Ureter (tissue), 1 donor: ENCODE measurements around the gene CHRNG. TPM values are rescaled to one million over a fixed set of nuclear protein-coding genes. Genes with fewer than 3 reads are reported as not detected.

Source experiments
- DNase-seq: peaks from one replicate; pipeline ENCODE4 v3.0.0-alpha.2; 2020; ENCODE audit warnings: low spot score
- total RNA-seq: library from RNA; stranded (reverse); gene quantifications from one replicate; pipeline ENCODE4 v1.2.4, GENCODE V29; 2023
- donor health status: DM: yes; HTN: yes; CAD: no.

CHRNG gene
- total RNA-seq, 1 donor from 2014 or later: not detected

DNA sequence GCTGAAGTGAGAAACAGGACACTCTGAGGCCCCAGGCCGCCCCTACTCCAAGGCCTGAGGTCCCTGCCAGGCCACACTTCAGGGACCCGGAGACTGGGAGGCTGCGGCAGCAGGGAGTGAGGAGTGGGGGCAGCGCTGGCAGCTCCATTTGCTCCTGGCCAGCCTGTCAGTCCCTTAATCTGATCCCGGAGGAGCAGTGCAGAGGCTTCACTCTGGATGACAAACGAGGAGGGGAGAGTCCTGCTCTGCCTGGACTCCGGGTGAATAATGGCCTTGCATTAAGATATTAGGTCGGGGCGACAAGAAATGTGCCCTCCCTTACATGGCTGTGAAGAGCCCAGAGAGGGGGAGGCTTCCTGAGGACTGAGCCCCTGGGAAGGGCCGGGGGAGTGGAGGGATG is 33.6 kb upstream of the CHRNG start:
- no peak for DNase-seq

DNA sequence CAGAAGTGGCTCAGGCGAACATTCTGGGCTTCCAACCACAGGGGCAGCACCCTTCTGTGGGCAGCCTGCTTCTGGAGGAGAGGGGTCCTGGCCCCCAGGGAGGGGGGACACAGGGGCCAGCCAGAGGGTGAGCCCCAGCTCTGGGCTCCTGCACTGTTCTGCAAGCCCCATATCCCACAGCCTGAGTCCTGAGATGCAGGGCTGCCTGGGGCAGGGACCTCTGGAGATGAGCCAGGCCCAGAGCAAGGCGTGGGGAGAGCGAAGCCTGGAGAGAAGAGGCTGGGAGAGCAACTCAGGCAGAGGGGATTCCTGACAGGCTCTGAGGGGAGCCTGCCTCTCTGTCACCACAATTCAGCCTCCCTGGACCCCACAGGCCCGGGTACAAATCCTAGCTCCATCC is 32.8 kb upstream of the CHRNG start:
- DNase-seq: no peak

DNA sequence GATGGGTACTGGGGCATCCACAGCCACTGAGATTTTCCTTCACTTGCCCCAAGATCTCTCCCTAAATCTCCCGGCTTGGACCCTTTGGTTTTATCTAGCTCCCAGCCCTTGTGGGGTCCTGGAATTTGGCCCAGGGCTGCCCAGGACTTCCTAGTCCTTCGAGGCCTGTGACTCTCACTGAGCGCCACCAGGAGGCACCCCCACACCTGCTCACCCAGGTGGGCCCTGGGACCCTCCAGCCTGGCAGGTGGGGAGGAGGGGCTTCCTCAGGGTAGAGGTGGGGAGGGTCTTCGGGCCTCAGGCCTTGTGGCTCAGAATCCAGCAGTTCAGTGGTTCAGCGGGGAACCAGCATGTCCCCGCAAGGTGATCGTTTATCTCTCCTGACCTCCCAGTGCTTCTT is 31.2 kb upstream of the CHRNG start:
- no peak for DNase-seq

DNA sequence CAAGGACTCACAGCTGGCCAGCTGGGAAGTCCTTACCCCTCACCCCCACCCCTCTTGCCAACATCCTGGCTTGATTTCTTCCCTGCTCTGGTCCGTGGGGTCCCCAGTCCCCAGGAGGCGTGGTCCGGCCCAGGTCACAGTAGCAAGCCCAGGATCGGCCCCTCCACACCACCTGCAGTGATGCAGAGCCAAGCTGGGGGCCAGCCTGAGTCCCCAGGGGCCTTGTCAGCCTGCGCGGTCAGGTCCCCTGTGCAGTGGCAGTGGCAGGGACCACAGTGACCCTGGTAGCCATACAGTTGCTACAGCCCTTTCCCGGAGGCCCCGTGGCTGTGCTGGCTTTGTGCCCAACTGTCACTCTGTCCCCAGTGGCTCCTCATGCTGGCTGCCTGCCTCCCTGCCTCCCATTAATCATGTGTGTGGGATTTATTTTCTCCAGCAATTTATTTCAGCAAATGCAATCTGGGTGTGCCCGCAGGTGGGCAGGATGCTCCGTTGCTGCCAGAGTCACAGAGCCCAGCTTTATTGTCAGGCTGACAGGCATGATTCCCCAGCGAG is 28.1 kb upstream of the CHRNG start:
- no peak for DNase-seq

DNA sequence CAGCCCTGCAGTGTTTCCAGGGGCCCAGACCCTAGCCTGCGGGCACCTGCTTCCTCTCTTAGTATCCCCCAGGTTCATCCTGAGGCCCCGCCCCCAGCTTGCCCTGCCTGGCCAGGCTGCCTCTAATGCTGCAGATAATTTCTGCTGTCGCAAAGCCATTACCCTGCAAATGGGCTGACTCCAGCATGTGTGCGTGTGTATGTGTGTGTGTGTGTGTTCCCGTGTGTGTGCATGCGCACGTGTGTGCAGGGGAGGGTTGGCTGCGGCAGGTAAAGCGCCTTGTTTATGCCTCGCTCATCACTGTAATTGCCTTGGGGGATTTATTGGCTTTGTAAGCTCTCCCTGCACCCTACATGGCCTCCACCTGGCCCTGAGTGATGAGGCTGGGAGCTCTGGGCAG is 26.9 kb upstream of the CHRNG start:
- no peak for DNase-seq

DNA sequence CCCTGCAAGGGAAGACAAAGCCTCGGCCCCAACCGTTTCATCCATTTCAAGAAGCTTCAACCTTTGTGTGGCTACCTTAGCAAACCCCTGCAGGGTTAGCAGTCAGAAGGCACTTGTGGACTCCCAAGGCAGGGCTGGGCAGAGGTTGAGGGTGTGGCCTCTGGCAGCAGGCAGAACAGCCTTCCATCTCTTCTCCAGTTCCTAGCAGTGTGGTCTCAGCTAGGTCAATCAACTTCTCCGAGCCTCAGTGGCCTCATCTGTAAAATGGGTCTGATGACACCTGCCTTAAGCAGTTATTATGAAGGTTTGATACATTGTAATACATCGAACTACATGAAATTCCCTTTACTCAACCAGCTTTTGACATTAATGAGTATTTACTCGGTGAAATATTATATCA is 26.1 kb upstream of the CHRNG start:
- DNase-seq: no peak

DNA sequence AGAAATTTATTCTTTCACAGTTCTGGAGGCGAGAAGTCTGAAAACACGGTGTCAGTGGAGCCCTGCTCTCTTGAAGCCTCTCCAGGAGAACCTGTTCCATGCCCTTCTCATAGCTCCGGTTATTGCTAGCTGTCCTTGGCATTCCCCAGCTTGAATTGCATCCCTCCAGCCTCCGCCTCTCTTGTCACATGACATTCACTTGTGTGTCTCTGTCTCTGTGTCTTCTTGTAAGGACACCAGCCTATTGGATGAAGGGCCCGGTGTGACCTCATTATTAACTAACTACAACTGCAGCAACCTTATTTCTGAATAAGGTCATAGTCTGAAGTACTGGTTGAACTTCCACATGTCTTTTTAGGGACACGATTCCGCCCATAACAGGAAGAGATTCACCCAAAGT is 23.9 kb upstream of the CHRNG start:
- DNase-seq: no peak

DNA sequence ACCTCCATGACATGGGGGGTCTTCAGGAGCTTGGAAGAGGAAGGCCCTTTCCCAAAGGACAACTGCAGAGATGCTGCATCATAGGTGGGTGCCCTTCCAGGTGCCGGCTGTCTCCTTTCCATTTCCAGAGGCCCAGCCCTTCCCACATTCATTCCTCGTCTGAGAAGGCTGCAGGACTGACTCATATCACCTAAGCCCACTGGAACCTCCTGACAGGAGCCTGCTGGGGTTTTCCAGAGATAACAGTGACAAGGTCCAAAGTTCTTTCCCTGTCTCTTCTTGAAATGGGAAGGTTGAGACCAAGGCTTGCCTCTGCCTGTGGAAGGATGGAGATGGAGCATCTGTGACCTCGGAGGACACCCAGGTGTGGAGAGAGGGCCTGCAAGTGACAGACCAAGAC is 22.9 kb upstream of the CHRNG start:
- no peak for DNase-seq

DNA sequence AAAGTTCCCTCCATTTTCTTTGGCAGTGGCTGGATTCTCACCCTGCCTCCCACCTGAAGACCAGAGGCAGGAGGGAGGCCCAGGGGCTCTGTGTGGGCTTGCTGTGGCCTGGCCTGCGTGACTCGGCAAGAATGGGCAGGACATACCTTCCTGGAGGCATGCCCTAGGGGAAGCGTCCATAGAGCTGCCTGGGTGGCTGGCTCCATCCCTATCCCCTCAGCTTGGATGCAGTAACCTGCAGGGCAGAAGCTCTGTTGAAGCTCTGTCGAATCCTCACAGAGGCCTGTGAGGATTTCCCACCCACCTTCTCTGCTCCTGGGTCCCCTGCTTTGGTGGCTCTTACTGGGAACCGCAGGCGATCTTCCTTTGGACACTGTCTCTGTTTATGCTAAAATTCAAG is 20.6 kb upstream of the CHRNG start:
- no peak for DNase-seq

DNA sequence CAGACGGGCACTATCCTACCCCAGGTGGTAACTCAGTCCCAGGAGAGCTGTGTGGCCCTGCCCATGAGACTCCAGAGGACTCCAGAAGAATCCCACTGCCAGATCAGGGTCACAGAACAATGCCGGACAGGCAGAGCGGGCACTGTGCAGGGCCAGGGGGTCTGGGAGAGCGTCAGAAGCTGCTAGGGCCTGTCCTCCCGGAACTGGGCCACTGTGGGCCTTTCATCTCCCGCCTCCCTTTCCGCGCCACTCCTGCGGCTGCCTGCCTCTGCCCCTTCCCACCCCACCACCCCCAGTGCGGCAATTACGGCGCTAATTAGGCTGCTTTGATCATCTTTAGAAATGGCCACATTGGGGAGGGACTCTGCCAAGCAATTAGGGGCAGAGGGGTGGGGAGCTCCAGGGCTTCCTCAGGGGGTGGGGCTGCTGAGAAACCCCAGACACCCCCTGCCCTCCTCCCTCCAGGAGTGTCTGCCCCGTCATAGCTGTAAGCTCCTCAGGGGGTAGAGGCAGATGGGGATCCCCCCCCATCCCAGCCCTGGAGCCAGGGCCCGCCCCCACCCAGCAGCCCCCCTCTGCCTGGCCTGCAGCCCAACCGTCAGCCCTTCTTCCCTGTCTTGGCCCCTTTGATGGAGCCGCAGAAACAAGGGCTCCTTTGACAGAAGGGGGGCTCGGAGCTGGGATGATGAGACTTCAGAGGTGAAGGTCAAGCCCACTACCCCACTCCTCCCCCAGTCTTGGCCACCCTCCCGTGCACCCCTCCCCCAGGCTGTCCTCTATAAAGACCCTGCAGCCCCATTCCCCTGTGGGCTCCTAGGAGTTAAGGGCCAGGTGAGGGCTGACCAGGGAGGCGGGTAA is 19.7 kb upstream of the CHRNG start, which contains the start of gene PRSS56:
PRSS56 (plus strand) TSS at position 808 of the 858 bp plus-strand sequence. CDS start 211 bp downstream, outside the sequence.
- no peak for DNase-seq

DNA sequence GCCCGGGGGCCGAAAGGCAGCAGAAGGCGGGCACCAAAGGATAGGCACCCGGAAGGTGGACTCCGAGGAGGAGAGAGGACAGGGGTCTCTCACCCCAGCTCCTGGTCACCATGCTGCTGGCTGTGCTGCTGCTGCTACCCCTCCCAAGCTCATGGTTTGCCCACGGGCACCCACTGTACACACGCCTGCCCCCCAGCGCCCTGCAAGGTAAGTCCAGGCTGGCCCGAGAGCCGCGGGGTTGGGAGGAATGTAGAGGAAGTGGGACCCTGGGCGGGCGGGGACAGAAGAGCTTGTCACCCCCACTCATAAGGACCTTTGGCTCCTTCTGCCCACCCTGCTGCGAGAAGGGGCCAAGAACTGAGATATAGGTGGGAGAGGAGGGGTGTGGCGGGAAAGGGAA is 19.0 kb upstream of the CHRNG start:
- DNase-seq: no peak

DNA sequence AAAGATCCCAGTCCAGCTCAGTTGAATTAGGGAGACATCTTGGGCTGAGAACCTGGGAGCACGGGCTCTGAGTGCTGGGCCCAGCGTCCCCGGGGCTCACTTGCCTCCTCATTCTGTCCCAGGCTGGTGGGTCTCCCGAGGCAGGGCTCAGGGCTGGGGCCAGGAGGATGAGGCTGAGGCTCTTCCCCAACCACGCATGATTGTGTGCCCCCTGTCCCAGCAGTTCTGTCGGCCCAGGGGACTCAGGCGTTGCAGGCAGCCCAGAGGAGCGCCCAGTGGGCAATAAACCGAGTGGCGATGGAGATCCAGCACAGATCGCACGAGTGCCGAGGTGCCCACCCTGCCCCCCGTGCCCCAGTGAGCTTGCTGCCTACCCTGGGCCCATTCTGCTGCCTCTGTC is 18.4 kb upstream of the CHRNG start:
- DNase-seq: no peak

DNA sequence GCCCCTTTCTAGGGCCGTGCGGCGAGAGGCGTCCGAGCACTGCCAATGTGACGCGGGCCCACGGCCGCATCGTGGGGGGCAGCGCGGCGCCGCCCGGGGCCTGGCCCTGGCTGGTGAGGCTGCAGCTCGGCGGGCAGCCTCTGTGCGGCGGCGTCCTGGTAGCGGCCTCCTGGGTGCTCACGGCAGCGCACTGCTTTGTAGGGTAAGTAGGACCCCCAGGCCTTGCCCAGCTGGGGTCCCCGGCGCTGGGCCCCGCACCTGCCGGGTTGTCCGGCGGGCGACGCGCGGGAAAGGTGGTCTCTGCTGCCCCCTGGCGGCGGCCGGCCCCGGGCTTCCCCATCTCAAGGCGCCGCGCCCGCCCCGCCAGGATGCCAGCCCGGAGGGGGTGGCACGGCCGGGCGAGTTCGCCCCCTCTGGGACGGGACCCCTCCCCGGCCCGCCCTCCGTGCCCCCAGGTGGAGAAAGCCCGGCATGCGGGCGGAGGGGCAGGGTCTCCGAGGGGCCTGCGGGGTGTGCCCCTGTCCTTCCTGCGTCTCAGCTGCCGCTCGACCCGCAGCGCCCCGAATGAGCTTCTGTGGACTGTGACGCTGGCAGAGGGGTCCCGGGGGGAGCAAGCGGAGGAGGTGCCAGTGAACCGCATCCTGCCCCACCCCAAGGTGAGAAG is 17.4 kb upstream of the CHRNG start:
- DNase-seq: no peak

DNA sequence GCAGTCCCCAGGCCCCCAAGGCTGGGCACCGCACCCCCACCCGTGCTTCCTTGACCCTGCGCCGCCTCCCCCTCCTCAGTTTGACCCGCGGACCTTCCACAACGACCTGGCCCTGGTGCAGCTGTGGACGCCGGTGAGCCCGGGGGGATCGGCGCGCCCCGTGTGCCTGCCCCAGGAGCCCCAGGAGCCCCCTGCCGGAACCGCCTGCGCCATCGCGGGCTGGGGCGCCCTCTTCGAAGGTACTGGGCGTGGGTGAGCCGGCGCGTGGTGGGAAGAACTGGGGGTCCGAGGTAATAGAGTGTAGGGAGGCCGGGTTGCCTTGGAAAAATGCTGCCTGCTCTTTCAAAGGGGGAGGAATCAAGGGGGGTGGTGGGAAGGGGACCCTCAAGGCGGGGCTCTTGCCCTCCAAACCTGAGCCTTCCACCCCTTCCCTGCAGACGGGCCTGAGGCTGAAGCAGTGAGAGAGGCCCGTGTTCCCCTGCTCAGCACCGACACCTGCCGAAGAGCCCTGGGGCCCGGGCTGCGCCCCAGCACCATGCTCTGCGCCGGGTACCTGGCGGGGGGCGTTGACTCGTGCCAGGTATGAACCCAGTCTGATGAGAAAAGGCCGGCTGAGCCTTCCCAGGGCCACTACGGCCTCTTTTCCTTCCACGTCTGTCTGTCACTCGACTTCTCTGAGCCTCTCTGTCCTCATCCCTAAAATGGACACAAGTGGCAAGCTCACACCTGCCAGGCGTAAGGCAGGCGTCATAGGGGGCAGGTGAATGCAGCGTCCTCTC is 16.7 kb upstream of the CHRNG start:
- DNase-seq: no peak

DNA sequence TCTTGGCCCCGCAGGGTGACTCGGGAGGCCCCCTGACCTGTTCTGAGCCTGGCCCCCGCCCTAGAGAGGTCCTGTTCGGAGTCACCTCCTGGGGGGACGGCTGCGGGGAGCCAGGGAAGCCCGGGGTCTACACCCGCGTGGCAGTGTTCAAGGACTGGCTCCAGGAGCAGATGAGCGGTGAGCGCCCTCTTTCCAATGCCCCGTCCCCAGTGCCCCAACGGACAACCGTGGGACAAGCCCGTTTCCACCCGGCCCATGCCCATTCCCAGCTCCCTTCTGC is 16.1 kb upstream of the CHRNG start:
- DNase-seq: no peak

DNA sequence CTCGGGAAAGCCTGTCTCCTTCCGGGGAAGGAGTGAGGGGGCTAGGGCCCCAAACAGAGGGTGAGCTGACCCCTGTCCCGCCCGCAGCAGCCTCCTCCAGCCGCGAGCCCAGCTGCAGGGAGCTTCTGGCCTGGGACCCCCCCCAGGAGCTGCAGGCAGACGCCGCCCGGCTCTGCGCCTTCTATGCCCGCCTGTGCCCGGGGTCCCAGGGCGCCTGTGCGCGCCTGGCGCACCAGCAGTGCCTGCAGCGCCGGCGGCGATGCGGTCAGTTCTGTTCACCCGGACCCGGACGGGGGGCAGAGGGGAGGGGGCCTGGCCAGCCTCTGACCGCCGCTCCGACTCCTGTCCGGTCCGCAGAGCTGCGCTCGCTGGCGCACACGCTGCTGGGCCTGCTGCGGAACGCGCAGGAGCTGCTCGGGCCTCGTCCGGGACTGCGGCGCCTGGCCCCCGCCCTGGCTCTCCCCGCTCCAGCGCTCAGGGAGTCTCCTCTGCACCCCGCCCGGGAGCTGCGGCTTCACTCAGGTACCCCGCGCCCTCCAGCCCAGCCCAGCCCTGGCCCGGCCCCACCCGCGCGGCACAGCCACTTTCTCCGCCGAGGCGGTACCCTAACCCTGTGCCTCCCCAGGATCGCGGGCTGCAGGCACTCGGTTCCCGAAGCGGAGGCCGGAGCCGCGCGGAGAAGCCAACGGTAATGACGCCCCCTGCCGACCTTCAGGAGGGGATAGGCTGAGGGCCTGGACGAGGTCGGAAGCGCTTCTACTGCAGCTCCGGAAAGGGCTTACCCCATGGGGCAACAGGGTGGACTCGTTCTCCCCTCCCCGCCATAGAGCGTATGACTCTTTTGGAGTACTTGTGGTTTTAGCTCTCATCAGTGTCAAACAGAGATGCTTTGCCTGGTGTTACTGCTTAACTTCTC is 15.6 kb upstream of the CHRNG start:
- no peak for DNase-seq

DNA sequence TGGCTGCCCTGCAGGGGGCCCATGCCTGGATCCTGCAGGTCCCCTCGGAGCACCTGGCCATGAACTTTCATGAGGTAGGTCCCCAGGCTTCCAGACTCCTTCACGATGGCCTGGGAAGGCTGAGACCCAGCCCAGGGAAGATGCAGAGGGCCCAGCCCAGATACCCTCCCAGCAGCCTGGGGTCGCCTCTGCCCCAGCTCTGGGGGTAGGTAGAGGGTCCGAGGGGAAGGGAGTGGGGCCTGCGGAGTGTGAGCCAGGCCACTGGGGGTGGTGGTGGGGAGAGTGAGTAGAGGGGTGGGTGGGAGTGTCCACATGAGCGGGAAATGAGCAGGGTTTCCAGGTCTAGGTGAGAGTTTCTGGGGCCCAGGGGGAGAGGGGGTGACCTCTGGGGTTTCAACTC is 14.7 kb upstream of the CHRNG start:
- DNase-seq: no peak

DNA sequence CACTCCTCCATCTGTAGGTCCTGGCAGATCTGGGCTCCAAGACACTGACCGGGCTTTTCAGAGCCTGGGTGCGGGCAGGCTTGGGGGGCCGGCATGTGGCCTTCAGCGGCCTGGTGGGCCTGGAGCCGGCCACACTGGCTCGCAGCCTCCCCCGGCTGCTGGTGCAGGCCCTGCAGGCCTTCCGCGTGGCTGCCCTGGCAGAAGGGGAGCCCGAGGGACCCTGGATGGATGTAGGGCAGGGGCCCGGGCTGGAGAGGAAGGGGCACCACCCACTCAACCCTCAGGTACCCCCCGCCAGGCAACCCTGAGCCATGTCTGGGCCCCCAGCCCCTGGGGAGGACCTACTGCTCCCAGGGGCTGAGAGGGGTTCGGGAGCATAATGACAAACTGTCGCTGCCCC is 14.3 kb upstream of the CHRNG start:
- no peak for DNase-seq

DNA sequence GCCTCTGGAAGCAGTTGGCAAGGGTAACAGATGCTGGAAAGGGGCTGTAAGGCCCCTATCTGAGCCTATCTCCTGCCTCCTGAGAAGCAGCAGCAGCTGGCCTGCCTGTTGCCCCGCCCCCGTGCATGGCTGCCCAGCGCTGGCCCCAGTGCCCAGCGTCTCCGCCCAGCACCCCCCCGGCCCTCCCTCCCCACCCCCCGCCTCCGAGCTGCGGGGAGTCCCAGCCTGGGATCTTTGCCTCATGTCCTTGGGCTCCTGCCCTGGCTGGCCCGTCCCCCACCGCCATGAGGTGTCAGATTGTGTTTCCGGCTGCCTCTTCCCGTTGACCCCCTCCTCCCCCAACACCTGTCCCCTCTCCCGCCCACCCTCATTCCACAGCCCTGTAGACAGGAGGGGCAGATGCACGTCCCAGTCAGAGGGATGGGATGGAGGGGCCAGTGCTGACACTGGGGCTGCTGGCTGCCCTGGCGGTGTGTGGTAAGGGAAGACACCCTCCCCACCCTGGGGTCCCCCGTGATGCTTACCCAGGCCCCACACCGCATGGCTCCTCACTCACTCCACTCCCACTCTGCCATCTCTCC is 13.6 kb upstream of the CHRNG start, which contains the start of gene CHRND:
CHRND (plus strand) TSS at position 370 of the 581 bp plus-strand sequence; CDS start at position 426, 56 bp downstream.
- DNase-seq: no peak

DNA sequence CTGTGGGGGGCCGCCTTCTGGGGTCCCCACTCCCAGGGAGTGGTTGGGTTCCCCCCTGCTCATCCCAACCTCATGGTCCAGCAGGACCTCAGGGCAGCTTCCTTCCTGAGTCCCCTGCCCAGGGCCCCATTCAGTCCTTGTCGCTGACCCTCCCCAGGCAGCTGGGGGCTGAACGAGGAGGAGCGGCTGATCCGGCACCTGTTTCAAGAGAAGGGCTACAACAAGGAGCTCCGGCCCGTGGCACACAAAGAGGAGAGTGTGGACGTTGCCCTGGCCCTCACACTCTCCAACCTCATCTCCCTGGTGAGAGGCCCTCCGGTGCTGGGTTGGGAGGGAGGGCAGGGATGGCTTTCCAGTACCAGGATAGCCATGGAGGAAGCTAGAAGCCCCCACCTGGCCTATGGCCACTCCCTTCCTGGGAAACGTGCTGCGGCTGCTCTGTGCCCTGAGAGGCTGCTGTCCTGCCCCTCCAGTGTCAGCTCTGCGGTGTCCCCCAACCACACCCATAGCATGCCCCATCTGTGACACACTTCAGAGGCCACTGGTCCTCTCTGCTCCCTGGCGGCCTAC is 13.0 kb upstream of the CHRNG start:
- DNase-seq: no peak
